Loucy (cell line): ENCODE measurements around the gene TET3.
A peak's percentile ranks its signal among the peaks of the same experiment; 100 is the strongest.

ENCODE experiments used
- H2AFZ ChIP-seq: fragments of 200-600 bp; sonication (generic); 2 replicates; pipeline ENCODE4 v1.6.0; 2016; ENCODE audit warnings: antibody characterized with exemption, mild to moderate bottlenecking, low read length, moderate library complexity
- H3F3A ChIP-seq: fragments of 200-600 bp; 2 replicates; pipeline ENCODE4 v1.6.0; 2016; ENCODE audit warnings: antibody characterized with exemption, low read depth, mild to moderate bottlenecking
- H3K27me3 ChIP-seq: fragments of 200-600 bp; sonication (generic); 2 replicates; pipeline ENCODE4 v1.6.1; 2014; ENCODE audit warnings: low read length, mild to moderate bottlenecking; ENCODE audit not compliant: insufficient read depth, poor library complexity, severe bottlenecking
- H3K36me3 ChIP-seq: fragments of 200-600 bp; sonication (generic); 2 replicates; pipeline ENCODE4 v1.6.1; 2016; ENCODE audit warnings: low read length; ENCODE audit not compliant: insufficient read depth
- H3K4me1 ChIP-seq: fragments of 200-600 bp; sonication (generic); 2 replicates; pipeline ENCODE4 v1.5.1; 2014; ENCODE audit warnings: low read length, mild to moderate bottlenecking; ENCODE audit not compliant: insufficient read depth, poor library complexity, severe bottlenecking
- H3K4me2 ChIP-seq: fragments of 200-600 bp; sonication (generic); 2 replicates; pipeline ENCODE4 v1.6.0; 2014; ENCODE audit warnings: antibody characterized with exemption, low read length, low read depth, mild to moderate bottlenecking; ENCODE audit not compliant: poor library complexity, severe bottlenecking
- H3K4me3 ChIP-seq: fragments of 200-600 bp; sonication (generic); 2 replicates; pipeline ENCODE4 v1.5.1; 2014; ENCODE audit warnings: low read length, mild to moderate bottlenecking, mixed read lengths; ENCODE audit not compliant: poor library complexity, severe bottlenecking
- H3K79me2 ChIP-seq: fragments of 200-600 bp; sonication (generic); 2 replicates; pipeline ENCODE4 v1.6.1; 2014; ENCODE audit warnings: low read length; ENCODE audit not compliant: insufficient read depth
- H3K9ac ChIP-seq: fragments of 200-600 bp; sonication (generic); 2 replicates; pipeline ENCODE4 v1.6.0; 2014; ENCODE audit warnings: mild to moderate bottlenecking, low read depth, low read length, moderate library complexity; ENCODE audit not compliant: poor library complexity, severe bottlenecking
- H3K9me2 ChIP-seq: fragments of 200-600 bp; sonication (generic); replicated peaks from 2 replicates; pipeline ENCODE4 v1.6.1; 2016; ENCODE audit warnings: low read depth, low read length, mixed read lengths
- H3K9me3 ChIP-seq: fragments of 200-600 bp; sonication (generic); 2 replicates; pipeline ENCODE4 v1.6.1; 2014; ENCODE audit warnings: mild to moderate bottlenecking, antibody characterized with exemption, low read length, low read depth; ENCODE audit not compliant: insufficient read depth
- H4K20me1 ChIP-seq: fragments of 200-600 bp; sonication (generic); 2 replicates; pipeline ENCODE4 v1.6.0; 2014; ENCODE audit warnings: antibody characterized with exemption, low read length, mild to moderate bottlenecking; ENCODE audit not compliant: insufficient read depth, poor library complexity, severe bottlenecking
- EZH2phosphoT487 ChIP-seq: fragments of 200-600 bp; IDR thresholded peaks from 2 replicates; pipeline ENCODE4 v1.6.1; 2018; ENCODE audit warnings: antibody characterized with exemption, mild to moderate bottlenecking, moderate library complexity, borderline replicate concordance
- TF ChIP-seq, protein P1 (sequence below): fragments of 200-600 bp; sonication (generic); conservative IDR thresholded peaks from 2 replicates; pipeline ENCODE4 v1.5.1; 2014; ENCODE audit warnings: mild to moderate bottlenecking, antibody characterized with exemption, low read length

Gene TET3

DNA sequence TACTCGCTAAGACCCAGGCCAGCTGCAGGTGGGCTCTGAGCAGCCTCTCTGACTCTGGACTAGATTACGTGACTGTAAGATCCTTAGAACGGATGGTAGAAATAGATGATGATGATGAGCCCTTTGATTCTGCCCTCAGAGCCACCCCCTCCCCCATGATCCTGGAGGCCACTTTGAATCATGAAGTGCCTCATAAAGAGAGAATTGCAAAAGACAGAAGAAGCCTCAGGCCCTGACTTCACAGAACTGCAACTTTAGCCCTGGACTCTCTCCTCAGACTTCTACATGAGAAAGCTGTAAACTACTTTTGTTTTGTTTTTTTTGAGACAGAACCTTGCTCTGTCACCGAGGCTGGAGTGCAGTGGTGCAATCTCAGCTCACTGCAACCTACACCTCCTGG lies 15.4 kb upstream of the TET3 start:
- Histone ChIP-seq H3F3A (peaks cover 28% of the 10 kb centered on the region), H3K79me2 (peaks cover 12% of the 10 kb centered on the region; the same call in 1 of the 2 replicates), H3K27me3 (no peaks in the 10 kb centered on the region), H3K9ac (peak overlapping the region; percentile 70), H3K9me2 (no peaks in the 10 kb centered on the region), H3K4me1 (peaks cover 80% of the 10 kb centered on the region), H4K20me1 (no peaks in the 10 kb centered on the region), H3K36me3 (no peaks in the 10 kb centered on the region), H3K4me2 (peak overlapping the region; percentile 93), H3K4me3 (peak overlapping the region; percentile 68), H3K9me3 (no peaks in the 10 kb centered on the region), H2AFZ (no peak overlapping the region)
- TF ChIP-seq, protein P1, sequence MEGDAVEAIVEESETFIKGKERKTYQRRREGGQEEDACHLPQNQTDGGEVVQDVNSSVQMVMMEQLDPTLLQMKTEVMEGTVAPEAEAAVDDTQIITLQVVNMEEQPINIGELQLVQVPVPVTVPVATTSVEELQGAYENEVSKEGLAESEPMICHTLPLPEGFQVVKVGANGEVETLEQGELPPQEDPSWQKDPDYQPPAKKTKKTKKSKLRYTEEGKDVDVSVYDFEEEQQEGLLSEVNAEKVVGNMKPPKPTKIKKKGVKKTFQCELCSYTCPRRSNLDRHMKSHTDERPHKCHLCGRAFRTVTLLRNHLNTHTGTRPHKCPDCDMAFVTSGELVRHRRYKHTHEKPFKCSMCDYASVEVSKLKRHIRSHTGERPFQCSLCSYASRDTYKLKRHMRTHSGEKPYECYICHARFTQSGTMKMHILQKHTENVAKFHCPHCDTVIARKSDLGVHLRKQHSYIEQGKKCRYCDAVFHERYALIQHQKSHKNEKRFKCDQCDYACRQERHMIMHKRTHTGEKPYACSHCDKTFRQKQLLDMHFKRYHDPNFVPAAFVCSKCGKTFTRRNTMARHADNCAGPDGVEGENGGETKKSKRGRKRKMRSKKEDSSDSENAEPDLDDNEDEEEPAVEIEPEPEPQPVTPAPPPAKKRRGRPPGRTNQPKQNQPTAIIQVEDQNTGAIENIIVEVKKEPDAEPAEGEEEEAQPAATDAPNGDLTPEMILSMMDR: no peak
- no peak for TF ChIP-seq EZH2phosphoT487

DNA sequence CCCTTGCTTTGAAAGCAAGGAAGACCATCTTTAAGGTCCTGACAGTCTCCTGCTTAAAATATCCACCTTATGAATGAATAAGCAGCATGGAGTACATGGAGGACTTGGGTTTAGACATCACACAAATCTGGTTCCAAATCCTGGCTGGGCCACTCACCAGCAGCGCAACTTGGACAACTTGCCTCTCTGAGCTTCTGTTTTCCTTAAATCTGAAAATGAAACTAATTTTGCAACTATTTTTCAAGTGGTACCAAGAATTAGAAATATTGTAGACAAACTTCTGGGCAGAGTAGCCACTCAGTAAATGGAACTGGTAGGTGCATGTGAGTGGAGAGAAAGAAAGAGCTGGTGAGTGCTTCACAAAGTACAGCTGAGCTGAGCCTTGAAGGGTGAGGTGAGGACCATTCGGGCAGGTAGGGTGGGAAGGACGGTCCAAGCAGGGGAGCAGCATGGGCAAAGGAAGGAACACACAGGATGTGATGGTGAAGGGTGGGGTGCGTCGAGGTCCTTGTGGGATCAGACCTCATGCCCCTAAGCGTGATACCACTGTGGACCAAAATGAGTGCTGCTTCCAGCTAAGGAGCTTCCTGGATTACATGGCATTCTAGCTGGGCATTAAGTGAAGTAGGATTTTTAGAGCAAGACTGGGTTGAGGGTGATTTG lies 14.4 kb upstream of the TET3 start:
- H3K79me2 ChIP-seq: peaks cover 12% of the 10 kb centered on the region; the same call in 1 of the 2 replicates
- no peaks in the 10 kb centered on the region for H3K9me3 ChIP-seq
- H3K9ac ChIP-seq: peak overlapping the region; percentile 70
- TF ChIP-seq, protein P1: no peak
- no peak for TF ChIP-seq EZH2phosphoT487
- no peaks in the 10 kb centered on the region for H3K27me3 ChIP-seq
- no peaks in the 10 kb centered on the region for H4K20me1 ChIP-seq
- peak overlapping the region; percentile 68 for H3K4me3 ChIP-seq
- H2AFZ ChIP-seq: no peak overlapping the region
- H3K4me1 ChIP-seq: peaks cover 74% of the 10 kb centered on the region
- H3K9me2 ChIP-seq: no peaks in the 10 kb centered on the region
- H3K36me3 ChIP-seq: no peaks in the 10 kb centered on the region
- H3K4me2 ChIP-seq: peak overlapping the region; percentile 93
- peaks cover 28% of the 10 kb centered on the region for H3F3A ChIP-seq

DNA sequence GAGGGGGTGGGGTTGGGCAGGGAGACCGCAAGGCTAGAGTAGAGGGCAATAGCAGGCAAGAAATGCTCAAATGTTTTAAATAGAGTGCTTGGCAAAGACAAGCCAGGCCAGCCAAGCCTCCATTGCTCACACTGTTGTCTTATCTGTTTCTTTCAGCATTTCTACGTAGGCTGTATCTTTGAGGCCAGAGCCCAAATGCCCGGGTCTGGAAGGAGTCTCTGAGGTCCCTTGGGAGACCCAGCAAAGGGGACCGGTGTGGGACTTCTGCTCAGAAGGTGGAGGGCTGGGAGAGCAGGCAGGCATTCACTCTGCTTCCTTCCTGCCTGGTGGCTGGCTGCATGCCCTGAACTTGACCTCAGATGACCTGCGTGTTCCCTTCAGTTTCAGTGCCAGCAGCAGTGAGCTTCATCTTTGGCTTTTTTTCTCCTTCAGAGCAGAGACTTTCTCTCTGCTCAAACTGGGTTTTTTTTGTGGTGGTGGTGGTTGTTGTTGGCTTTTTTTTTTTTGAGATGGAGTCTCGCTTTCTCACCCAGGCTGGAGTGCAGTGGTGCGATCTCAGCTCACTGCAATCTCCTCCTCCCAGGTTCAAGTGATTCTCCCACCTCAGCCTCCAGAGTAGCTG lies 13.7 kb upstream of the TET3 start:
- Histone ChIP-seq H4K20me1 (no peaks in the 10 kb centered on the region), H3K36me3 (no peaks in the 10 kb centered on the region), H2AFZ (no peak overlapping the region), H3K9ac (peak overlapping the region; percentile 70), H3K4me2 (peak overlapping the region; percentile 93), H3K9me3 (no peaks in the 10 kb centered on the region), H3K79me2 (peaks cover 12% of the 10 kb centered on the region; the same call in 1 of the 2 replicates), H3K4me1 (peaks cover 80% of the 10 kb centered on the region), H3F3A (peaks cover 28% of the 10 kb centered on the region), H3K9me2 (no peaks in the 10 kb centered on the region), H3K4me3 (peak overlapping the region; percentile 68), H3K27me3 (no peaks in the 10 kb centered on the region)
- TF ChIP-seq, protein P1: no peak
- no peak for TF ChIP-seq EZH2phosphoT487
